Measurements from ENCODE around the gene SVIL. TPM values are rescaled to one million over a fixed set of nuclear protein-coding genes. Genes with fewer than 3 reads are reported as not detected.
"Not testable (repeated sequence)": the region's sequence is repeated elsewhere in the genome, so short reads cannot be mapped to it uniquely, and the experiment has no call there.

SVIL gene
- total RNA-seq, 2 experiments from 2014 or later, result 10.3 to 12.8 TPM

GRCh38 chr10:29493697-29494096 lies 141.1 kb downstream of the SVIL start:
- Mint-ChIP-seq H3K4me1 (no peaks in the 10 kb centered on the region), H3K4me3 (no peak overlapping the region), H3K36me3 (ENCODE audit: low read depth) (peaks cover under 1% of the 10 kb centered on the region), H3K27ac (no peak overlapping the region), H3K9me3 (no peaks in the 10 kb centered on the region), H3K27me3 (no peaks in the 10 kb centered on the region)
- ChIA-PET CTCF (interaction anchor here (0.6 kb wide), 1 partner anchor 36 kb away, joined by 4 read pairs; no protein-coding TSS in a partner anchor), POLR2A (no interaction called here)
- no peak for DNase-seq

GRCh38 chr10:29492774-29493173 lies 142.0 kb downstream of the SVIL start:
- H3K4me3 Mint-ChIP-seq, result no peak overlapping the region
- peaks cover 8% of the 10 kb centered on the region for H3K36me3 Mint-ChIP-seq (ENCODE audit: low read depth)
- POLR2A ChIA-PET, result no interaction called here
- no peaks in the 10 kb centered on the region for H3K9me3 Mint-ChIP-seq
- H3K27ac Mint-ChIP-seq, result no peak overlapping the region
- peaks cover 5% of the 10 kb centered on the region for H3K4me1 Mint-ChIP-seq
- DNase-seq, result no peak
- no peaks in the 10 kb centered on the region for H3K27me3 Mint-ChIP-seq
- CTCF ChIA-PET, result no interaction called here

DNA sequence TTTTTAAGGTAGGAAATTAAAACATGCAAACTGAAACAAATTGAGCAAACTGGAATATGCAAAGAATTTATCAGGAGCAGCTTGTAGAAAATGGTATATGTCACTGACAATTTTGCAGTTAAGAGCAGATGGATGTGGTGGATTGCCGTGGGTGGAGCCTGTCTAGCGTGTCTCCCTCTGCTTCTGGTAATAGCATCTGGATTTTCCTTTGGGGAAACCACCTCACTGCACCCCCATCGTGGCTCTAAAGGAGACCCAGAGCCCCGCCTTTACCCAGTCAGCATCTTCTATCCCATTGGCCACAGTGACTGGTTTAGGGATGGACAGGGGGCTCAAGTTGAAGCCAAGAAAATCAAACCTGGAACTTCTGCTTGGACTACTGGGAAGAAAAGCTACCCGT lies 142.9 kb downstream of the SVIL start:
- peaks cover 12% of the 10 kb centered on the region for H3K4me1 Mint-ChIP-seq
- H3K27me3 Mint-ChIP-seq, result no peaks in the 10 kb centered on the region
- no peaks in the 10 kb centered on the region for H3K9me3 Mint-ChIP-seq
- CTCF ChIA-PET, result interaction anchor here (1.4 kb wide), 1 partner anchor 9 kb away, joined by 5 read pairs; no protein-coding TSS in a partner anchor
- no peak for DNase-seq
- no peak overlapping the region for H3K27ac Mint-ChIP-seq
- H3K36me3 Mint-ChIP-seq (ENCODE audit: low read depth), result peaks cover 15% of the 10 kb centered on the region
- no peak overlapping the region for H3K4me3 Mint-ChIP-seq
- POLR2A ChIA-PET, result no interaction called here

- H3K27ac Mint-ChIP-seq, POLR2A ChIA-PET, H3K4me3 Mint-ChIP-seq, H3K27me3 Mint-ChIP-seq, H3K9me3 Mint-ChIP-seq, DNase-seq: not testable (repeated sequence)
- peaks cover 18% of the 10 kb centered on the region for H3K4me1 Mint-ChIP-seq
- CTCF ChIA-PET, result interaction anchor here (1.4 kb wide), 1 partner anchor 8 kb away, joined by 5 read pairs; no protein-coding TSS in a partner anchor
- H3K36me3 Mint-ChIP-seq (ENCODE audit: low read depth), result peaks cover 21% of the 10 kb centered on the region
These were observed 143.9 kb downstream of the SVIL start for GRCh38 chr10:29490781-29491280.

DNA sequence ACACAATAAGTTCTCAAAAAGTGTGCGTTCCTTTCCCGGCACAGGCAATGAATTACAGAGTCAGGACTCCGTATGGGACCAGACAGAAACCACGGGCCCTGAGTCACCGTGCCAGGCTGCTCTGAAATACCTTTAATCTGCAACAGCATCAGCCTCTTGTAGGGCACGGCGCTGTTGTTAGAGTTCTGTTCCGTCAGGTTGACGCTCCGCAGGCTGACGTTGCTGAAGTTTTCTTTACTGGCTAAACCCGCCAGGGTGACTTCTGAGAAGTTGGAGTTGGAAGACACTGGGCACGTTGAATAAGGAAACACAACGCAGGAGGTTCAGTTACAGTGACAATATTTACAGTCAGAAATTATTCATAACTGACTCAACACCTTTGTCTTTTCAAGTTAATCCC lies 146.3 kb downstream of the SVIL start:
- DNase-seq, H3K9me3 Mint-ChIP-seq, H3K27me3 Mint-ChIP-seq, H3K4me3 Mint-ChIP-seq, H3K27ac Mint-ChIP-seq, POLR2A ChIA-PET: not testable (repeated sequence)
- Mint-ChIP-seq H3K36me3 (ENCODE audit: low read depth) (peaks cover 22% of the 10 kb centered on the region), H3K4me1 (peaks cover 24% of the 10 kb centered on the region)
- CTCF ChIA-PET, result interaction anchor here (1.9 kb wide), 1 partner anchor 8 kb away, joined by 8 read pairs; no protein-coding TSS in a partner anchor

GRCh38 chr10:29487884-29488266 lies 146.9 kb downstream of the SVIL start:
- peaks cover 22% of the 10 kb centered on the region for H3K36me3 Mint-ChIP-seq (ENCODE audit: low read depth)
- DNase-seq, POLR2A ChIA-PET, H3K27me3 Mint-ChIP-seq, H3K27ac Mint-ChIP-seq, H3K4me3 Mint-ChIP-seq, H3K9me3 Mint-ChIP-seq: not testable (repeated sequence)
- peaks cover 29% of the 10 kb centered on the region for H3K4me1 Mint-ChIP-seq
- CTCF ChIA-PET, result interaction anchor here (1.9 kb wide), 1 partner anchor 9 kb away, joined by 8 read pairs; no protein-coding TSS in a partner anchor

- H3K9me3 Mint-ChIP-seq, POLR2A ChIA-PET, H3K27ac Mint-ChIP-seq, DNase-seq, H3K27me3 Mint-ChIP-seq, H3K4me3 Mint-ChIP-seq: not testable (repeated sequence)
- CTCF ChIA-PET, result interaction anchor here (0.7 to 1.9 kb wide), 2 partner anchors 10 to 101 kb away, joined by 3 to 8 read pairs; no protein-coding TSS in a partner anchor
- Mint-ChIP-seq H3K36me3 (ENCODE audit: low read depth) (peaks cover 22% of the 10 kb centered on the region), H3K4me1 (peaks cover 35% of the 10 kb centered on the region)
These were observed 147.5 kb downstream of the SVIL start for GRCh38 chr10:29487032-29487883.

DNA sequence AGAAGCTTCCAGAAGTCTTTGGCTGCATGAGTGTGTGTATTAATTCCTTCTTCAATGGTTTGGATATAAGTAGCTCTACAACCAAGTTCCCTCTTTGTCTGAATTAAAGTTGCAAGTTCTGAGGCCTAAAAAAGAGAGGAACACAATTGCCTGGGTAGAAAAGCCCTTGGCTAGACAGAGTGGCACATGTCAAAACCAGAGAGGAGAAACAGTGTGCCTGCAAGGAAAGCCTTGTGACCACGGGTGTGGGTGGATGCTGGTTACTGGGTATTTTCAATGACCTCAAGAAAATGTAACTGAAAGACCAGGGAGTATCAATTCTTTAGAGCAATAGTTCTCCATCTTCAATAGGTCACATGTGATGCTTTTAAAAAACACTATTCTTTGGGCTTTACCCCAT lies 148.3 kb downstream of the SVIL start:
- H3K4me3 Mint-ChIP-seq, result no peak overlapping the region
- no peaks in the 10 kb centered on the region for H3K9me3 Mint-ChIP-seq
- peaks cover 22% of the 10 kb centered on the region for H3K36me3 Mint-ChIP-seq (ENCODE audit: low read depth)
- DNase-seq, result no peak
- ChIA-PET POLR2A (no interaction called here), CTCF (interaction anchor here (0.7 kb wide), 1 partner anchor 100 kb away, joined by 3 read pairs; no protein-coding TSS in a partner anchor)
- H3K27ac Mint-ChIP-seq, result no peak overlapping the region
- H3K27me3 Mint-ChIP-seq, result no peaks in the 10 kb centered on the region
- peaks cover 37% of the 10 kb centered on the region for H3K4me1 Mint-ChIP-seq

DNA sequence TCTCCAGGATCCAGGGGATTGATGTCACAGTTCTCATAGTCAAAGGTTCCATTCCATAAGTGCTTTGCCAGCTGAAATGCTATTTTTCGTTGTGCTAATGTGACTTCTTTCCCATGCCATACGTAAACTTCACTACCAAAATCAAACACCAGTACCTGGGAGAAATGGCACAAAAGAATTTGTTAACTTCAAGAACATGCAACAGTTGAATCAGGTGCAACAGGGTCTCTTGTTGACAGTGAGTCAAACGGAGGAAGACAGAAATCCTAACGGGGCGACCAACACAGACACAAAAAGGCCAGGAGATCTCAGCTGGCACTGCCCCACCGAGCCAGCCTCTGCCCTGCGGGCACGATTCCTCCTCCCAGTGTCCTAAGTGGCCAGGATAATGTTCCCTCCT lies 150.1 kb downstream of the SVIL start:
- H3K4me3 Mint-ChIP-seq, H3K27me3 Mint-ChIP-seq, H3K9me3 Mint-ChIP-seq, CTCF ChIA-PET, H3K27ac Mint-ChIP-seq, DNase-seq, POLR2A ChIA-PET: not testable (repeated sequence)
- H3K36me3 Mint-ChIP-seq (ENCODE audit: low read depth), result peaks cover 22% of the 10 kb centered on the region
- H3K4me1 Mint-ChIP-seq, result peaks cover 39% of the 10 kb centered on the region

DNA sequence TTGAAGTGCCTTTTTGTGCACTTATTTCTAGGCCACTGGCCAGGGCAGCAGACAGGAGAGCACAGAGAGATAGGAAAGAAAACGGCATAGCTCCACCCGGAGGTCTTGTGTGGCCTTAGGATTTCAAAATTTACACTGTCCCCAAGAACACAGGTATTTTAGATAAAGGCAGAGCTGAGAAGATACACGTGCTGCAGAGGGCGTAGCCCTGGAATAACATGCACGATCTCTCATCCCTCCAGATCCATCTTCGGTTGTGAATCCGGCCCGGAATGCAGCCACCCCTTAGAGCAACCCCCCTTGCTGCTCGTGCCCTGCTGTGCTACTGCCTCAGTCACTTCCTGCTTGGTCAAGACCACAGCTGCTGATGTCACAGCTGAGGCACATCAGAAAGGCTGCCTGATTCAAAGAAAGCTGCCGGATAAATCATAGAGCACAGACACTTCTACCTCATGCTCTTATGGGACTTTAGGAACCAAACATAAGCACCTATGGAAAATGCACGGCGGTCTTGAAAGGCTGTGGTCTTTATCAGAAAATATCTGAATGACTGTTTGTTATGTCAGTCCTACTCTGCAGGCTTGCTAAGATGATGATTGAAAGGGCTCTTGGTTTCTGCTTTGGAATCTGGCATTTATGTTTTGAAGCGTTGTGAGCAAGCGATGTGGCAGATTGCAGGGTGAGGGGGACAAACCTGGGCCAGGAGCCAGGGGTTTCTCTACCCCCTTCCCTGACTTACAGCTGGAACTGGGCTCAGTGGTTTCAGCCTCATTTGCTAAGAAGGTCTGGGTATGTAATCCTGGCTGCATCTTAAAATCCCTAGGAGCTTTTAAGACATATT lies 152.0 kb downstream of the SVIL start:
- Mint-ChIP-seq H3K27ac (peak overlapping the region; percentile 24), H3K9me3 (no peaks in the 10 kb centered on the region), H3K27me3 (no peaks in the 10 kb centered on the region), H3K4me1 (peaks cover 35% of the 10 kb centered on the region), H3K4me3 (no peak overlapping the region), H3K36me3 (ENCODE audit: low read depth) (peaks cover 14% of the 10 kb centered on the region)
- ChIA-PET POLR2A (no interaction called here), CTCF (interaction anchor here (0.6 to 2.9 kb wide), 7 partner anchors 9 to 96 kb away, joined by 3 to 13 read pairs (median 5); no protein-coding TSS in a partner anchor)
- peak; percentile 54 for DNase-seq

GRCh38 chr10:29481906-29482440 lies 152.8 kb downstream of the SVIL start:
- H3K36me3 Mint-ChIP-seq (ENCODE audit: low read depth), result peaks cover 8% of the 10 kb centered on the region
- CTCF ChIA-PET, result interaction anchor here (0.6 to 2.9 kb wide), 6 partner anchors 10 to 96 kb away, joined by 4 to 13 read pairs (median 6); no protein-coding TSS in a partner anchor

DNA sequence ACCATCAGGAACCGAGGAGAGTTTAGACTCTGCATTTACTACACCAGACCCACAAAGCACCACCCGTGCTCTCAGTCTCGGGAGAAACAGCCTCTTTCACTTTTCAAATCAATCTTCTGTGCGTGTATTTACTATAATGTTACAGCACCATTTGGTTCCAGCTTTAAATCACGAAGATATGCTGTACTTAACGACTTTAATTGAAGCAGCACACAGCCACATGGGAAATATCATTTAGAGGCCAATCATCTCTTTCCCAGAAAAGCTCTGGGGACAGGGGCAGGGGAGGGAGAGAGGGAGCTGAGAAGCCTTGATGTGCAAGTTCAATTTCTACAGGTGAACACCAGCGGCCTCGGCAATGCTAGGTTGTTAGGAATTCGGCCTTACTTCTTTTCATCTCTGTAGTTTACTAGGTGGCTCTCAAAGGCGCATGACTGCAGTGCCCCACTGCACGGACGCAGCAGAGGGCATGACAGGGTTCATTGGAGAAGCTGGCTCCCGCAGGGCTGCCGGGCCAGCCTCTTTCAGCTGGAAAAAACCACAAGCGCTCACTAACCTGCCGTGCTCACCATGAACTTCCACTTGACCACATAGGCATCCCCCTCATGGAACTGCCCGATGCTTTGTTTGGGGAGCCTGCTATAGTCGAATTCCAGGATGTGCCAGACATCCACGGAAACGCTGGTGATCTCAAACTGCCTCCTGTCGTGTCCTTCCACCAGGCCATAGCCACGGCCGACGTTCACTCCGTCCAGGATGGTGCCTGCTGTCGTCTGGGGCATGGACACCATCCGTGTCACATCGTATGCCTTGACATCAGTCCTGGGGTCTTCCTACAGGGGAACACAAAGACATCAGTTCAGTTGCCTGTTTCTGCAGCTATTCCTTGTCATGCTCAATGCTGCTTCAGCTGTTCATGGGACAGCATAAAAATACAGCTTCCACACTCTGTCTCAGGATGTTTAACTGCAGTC lies 154.5 kb downstream of the SVIL start:
- ChIA-PET POLR2A (no interaction called here), CTCF (no interaction called here)
- Mint-ChIP-seq H3K9me3 (no peaks in the 10 kb centered on the region), H3K4me1 (peaks cover 21% of the 10 kb centered on the region), H3K27me3 (no peaks in the 10 kb centered on the region), H3K27ac (no peak overlapping the region), H3K36me3 (ENCODE audit: low read depth) (no peaks in the 10 kb centered on the region), H3K4me3 (no peak overlapping the region)
- no peak for DNase-seq

More at GRCh38 chr10:29481906-29482440, 152.8 kb downstream of the SVIL start:
- H3K4me1 Mint-ChIP-seq, result peaks cover 28% of the 10 kb centered on the region
- no peak overlapping the region for H3K4me3 Mint-ChIP-seq
- DNase-seq, result no peak
- no peaks in the 10 kb centered on the region for H3K27me3 Mint-ChIP-seq
- no peak overlapping the region for H3K27ac Mint-ChIP-seq
- H3K9me3 Mint-ChIP-seq, result no peaks in the 10 kb centered on the region
- POLR2A ChIA-PET, result no interaction called here
